Neural cell (in vitro differentiated cells): ENCODE data around the gene ATP23. TPM values are rescaled to one million over a fixed set of nuclear protein-coding genes. Genes with fewer than 3 reads are reported as not detected.

Source experiments
- polyA plus RNA-seq: library from polyadenylated mRNA; depleted of rRNA; stranded (reverse); fragments of >200 nt; gene quantifications from 2 replicates; pipeline ENCODE4 v1.2.3, GENCODE V29; 2014

The ATP23 gene
- polyA plus RNA-seq, 1 donor from 2014 or later, result 5.7 TPM

Other genes with a start within 250 kb of the ATP23 start
- 223 and 248 TPM in 2 replicates for gene OS9, start 247.4 kb upstream of the ATP23 start, polyA plus RNA-seq
- gene AGAP2, start 202.8 kb upstream of the ATP23 start, polyA plus RNA-seq, result 19.3 and 24.9 TPM in 2 replicates
- 78.1 and 85.3 TPM in 2 replicates for gene TSPAN31, start 196.5 kb upstream of the ATP23 start, polyA plus RNA-seq
- gene CDK4, start 189.3 kb upstream of the ATP23 start, polyA plus RNA-seq, result 81.3 and 104 TPM in 2 replicates
- 34.5 and 47.8 TPM in 2 replicates for gene MARCHF9, start 186.5 kb upstream of the ATP23 start, polyA plus RNA-seq
- gene CYP27B1, start 174.5 kb upstream of the ATP23 start, polyA plus RNA-seq, result 0.86 and 1.4 TPM in 2 replicates
- 1.9 and 2.0 TPM in 2 replicates for gene METTL1, start 169.5 kb upstream of the ATP23 start, polyA plus RNA-seq
- 1.6 and 2.0 TPM in 2 replicates for gene EEF1AKMT3, start 169.0 kb upstream of the ATP23 start, polyA plus RNA-seq
- 30.2 and 37.8 TPM in 2 replicates for gene TSFM, start 158.8 kb upstream of the ATP23 start, polyA plus RNA-seq
- 2.7 and 4.9 TPM in 2 replicates for gene AVIL, start 122.8 kb upstream of the ATP23 start, polyA plus RNA-seq
- 22.7 and 23.6 TPM in 2 replicates for gene CTDSP2, start 94.8 kb upstream of the ATP23 start, polyA plus RNA-seq